SU-DHL-6 (cell line): ENCODE data around the gene FXYD3.

ENCODE experiments used
- H2AFZ ChIP-seq: fragments of 200-600 bp; sonication (generic); 2 replicates; pipeline ENCODE4 v1.6.1; 2014; ENCODE audit warnings: low read depth, mild to moderate bottlenecking, moderate library complexity, mixed read lengths, antibody characterized with exemption, low read length; ENCODE audit not compliant: severe bottlenecking
- H3F3A ChIP-seq: fragments of 200-600 bp; shearing (Covaris generic); 2 replicates; pipeline ENCODE4 v1.6.0; 2016; ENCODE audit warnings: antibody characterized with exemption, mild to moderate bottlenecking; ENCODE audit not compliant: insufficient read depth
- H3K27ac ChIP-seq: fragments of 200-600 bp; sonication (generic); 2 replicates; pipeline ENCODE4 v1.5.1; 2016; ENCODE audit warnings: low read depth, mild to moderate bottlenecking, low read length, moderate library complexity, mixed read lengths
- H3K27me3 ChIP-seq: fragments of 200-600 bp; sonication (generic), shearing (Covaris generic); 2 replicates; pipeline ENCODE4 v1.6.0; 2014; ENCODE audit warnings: mild to moderate bottlenecking, low read length
- H3K36me3 ChIP-seq: fragments of 200-600 bp; sonication (generic); 2 replicates; pipeline ENCODE4 v1.6.1; 2014; ENCODE audit warnings: mild to moderate bottlenecking, low read length, mixed read lengths
- H3K4me2 ChIP-seq: fragments of 300-600, 200-600 bp; shearing (Covaris generic), sonication (generic); 2 replicates; pipeline ENCODE4 v1.6.0; 2014; ENCODE audit warnings: low read length, low read depth, mild to moderate bottlenecking; ENCODE audit not compliant: poor library complexity, severe bottlenecking
- H3K4me3 ChIP-seq: fragments of 200-600 bp; sonication (generic); 2 replicates; pipeline ENCODE4 v1.5.1; 2014; ENCODE audit warnings: antibody characterized with exemption, low read length, mild to moderate bottlenecking, mixed read lengths; ENCODE audit not compliant: insufficient read depth, poor library complexity, severe bottlenecking
- H3K79me2 ChIP-seq: fragments of 200-600 bp; sonication (generic); 2 replicates; pipeline ENCODE4 v1.6.1; 2014; ENCODE audit warnings: mild to moderate bottlenecking, low read length, moderate library complexity; ENCODE audit not compliant: insufficient read depth
- H3K9ac ChIP-seq: fragments of 200-600 bp; sonication (generic); 2 replicates; pipeline ENCODE4 v1.7.0; 2014; ENCODE audit warnings: mild to moderate bottlenecking, low read length
- H3K9me2 ChIP-seq: fragments of 200-600 bp; sonication (generic); replicated peaks from 2 replicates; pipeline ENCODE4 v1.6.1; 2014; ENCODE audit warnings: low read length; ENCODE audit not compliant: insufficient read depth
- H3K9me3 ChIP-seq: fragments of 200-600 bp; sonication (generic); 2 replicates; pipeline ENCODE4 v1.6.1; 2014; ENCODE audit warnings: low read length, mixed read lengths; ENCODE audit not compliant: insufficient read depth
- H4K20me1 ChIP-seq: fragments of 200-600 bp; sonication (generic); 2 replicates; pipeline ENCODE4 v1.6.1; 2014; ENCODE audit warnings: low read depth, mild to moderate bottlenecking, antibody characterized with exemption, low read length, moderate library complexity, mixed read lengths
- CTCF ChIP-seq: fragments of 200-600 bp; sonication (generic); IDR thresholded peaks from one replicate; pipeline ENCODE4 v1.5.1; 2017; ENCODE audit warnings: antibody characterized with exemption, mild to moderate bottlenecking, low read length, moderate library complexity; ENCODE audit not compliant: insufficient read depth, poor library complexity, severe bottlenecking
- EZH2phosphoT487 ChIP-seq: fragments of 200-600 bp; sonication (generic), shearing (Covaris generic); conservative IDR thresholded peaks from 2 replicates; pipeline ENCODE4 v1.6.1; 2018; ENCODE audit warnings: mild to moderate bottlenecking, antibody characterized with exemption, low read length, moderate library complexity, mixed read lengths

Gene FXYD3

GRCh38 chr19:35095667-35096368, 19.8 kb upstream of the FXYD3 start:
- Histone ChIP-seq H3K27ac (no peak overlapping the region), H3K79me2 (no peaks in the 10 kb centered on the region), H3K36me3 (no peaks in the 10 kb centered on the region), H3K4me3 (no peak overlapping the region), H3K27me3 (no peaks in the 10 kb centered on the region), H4K20me1 (no peaks in the 10 kb centered on the region), H3K4me2 (no peak overlapping the region), H3K9me3 (no peaks in the 10 kb centered on the region), H2AFZ (no peak overlapping the region), H3F3A (peaks cover 6% of the 10 kb centered on the region; the same call in 1 of the 2 replicates), H3K9me2 (no peaks in the 10 kb centered on the region), H3K9ac (no peak overlapping the region)
- TF ChIP-seq CTCF = no peak
- TF ChIP-seq EZH2phosphoT487 = no peak

GRCh38 chr19:35098413-35099049, 17.1 kb upstream of the FXYD3 start:
- Histone ChIP-seq H3K27ac (no peak overlapping the region), H2AFZ (no peak overlapping the region), H3K4me2 (no peak overlapping the region), H3K4me3 (no peak overlapping the region), H3K9ac (no peak overlapping the region), H3K9me3 (no peaks in the 10 kb centered on the region), H3K27me3 (no peaks in the 10 kb centered on the region), H4K20me1 (no peaks in the 10 kb centered on the region), H3K79me2 (no peaks in the 10 kb centered on the region), H3K36me3 (no peaks in the 10 kb centered on the region), H3F3A (peaks cover 6% of the 10 kb centered on the region; the same call in 1 of the 2 replicates), H3K9me2 (no peaks in the 10 kb centered on the region)
- TF ChIP-seq CTCF = no peak
- no peak for TF ChIP-seq EZH2phosphoT487

- Histone ChIP-seq H3K9me2 (no peaks in the 10 kb centered on the region), H3K27me3 (no peaks in the 10 kb centered on the region), H3K27ac (no peak overlapping the region), H3K36me3 (no peaks in the 10 kb centered on the region), H3K4me2 (no peak overlapping the region), H3K9me3 (no peaks in the 10 kb centered on the region), H3K9ac (no peak overlapping the region), H2AFZ (no peak overlapping the region), H3K79me2 (no peaks in the 10 kb centered on the region), H4K20me1 (no peaks in the 10 kb centered on the region), H3K4me3 (no peak overlapping the region), H3F3A (peaks cover 5% of the 10 kb centered on the region; the same call in 1 of the 2 replicates)
- TF ChIP-seq CTCF (no peak), EZH2phosphoT487 (no peak)
Observed at GRCh38 chr19:35099155-35099896, 16.3 kb upstream of the FXYD3 start.
